GM18519 (cell line): ENCODE measurements around the gene SLPI.

ENCODE experiments used
- ATAC-seq: cut with Tn5 transposase; IDR thresholded peaks from one replicate; pipeline ENCODE4 v1.9.1; 2021; ENCODE audit warnings: mild to moderate bottlenecking, moderate library complexity; ENCODE audit not compliant: unreplicated experiment, low FRiP score

The SLPI gene

DNA sequence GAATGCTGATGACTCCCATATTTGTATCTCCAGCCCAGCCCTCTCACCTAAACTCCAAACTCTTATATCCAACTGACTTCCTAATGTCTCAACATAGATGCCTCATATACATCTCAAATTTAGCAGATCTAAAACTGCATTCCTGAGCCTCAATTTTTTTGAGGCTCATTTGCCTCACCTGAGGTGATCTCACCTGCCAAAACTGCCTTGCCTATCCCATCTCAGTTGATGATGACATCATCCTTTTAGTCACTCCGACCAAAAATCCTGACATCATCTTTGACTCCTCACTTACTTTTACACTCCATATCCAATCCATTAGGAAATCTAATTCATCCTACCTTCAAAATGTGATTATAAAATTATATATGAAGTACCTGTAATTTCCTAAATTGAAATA is 25.6 kb upstream of the SLPI start:
- no peak for ATAC-seq

DNA sequence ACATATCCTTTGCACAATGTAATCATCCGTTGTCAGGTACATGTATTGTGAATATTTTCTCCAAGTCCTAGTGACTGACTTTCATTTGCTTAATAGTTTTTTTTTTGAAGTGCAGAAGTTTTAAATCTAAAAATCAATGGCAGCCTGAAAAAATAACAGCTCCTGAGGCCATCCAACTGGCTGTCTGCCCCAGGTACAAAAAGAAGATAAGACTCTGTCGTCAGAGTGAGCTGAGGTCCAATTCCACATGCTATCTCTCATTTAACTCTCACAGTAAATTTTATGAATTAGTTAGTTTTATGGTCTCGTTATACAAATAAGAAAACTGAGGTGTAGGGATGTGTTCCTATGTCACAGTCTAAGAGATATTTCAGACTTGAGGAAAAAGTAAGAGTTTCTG is 21.0 kb upstream of the SLPI start:
- ATAC-seq = no peak

DNA sequence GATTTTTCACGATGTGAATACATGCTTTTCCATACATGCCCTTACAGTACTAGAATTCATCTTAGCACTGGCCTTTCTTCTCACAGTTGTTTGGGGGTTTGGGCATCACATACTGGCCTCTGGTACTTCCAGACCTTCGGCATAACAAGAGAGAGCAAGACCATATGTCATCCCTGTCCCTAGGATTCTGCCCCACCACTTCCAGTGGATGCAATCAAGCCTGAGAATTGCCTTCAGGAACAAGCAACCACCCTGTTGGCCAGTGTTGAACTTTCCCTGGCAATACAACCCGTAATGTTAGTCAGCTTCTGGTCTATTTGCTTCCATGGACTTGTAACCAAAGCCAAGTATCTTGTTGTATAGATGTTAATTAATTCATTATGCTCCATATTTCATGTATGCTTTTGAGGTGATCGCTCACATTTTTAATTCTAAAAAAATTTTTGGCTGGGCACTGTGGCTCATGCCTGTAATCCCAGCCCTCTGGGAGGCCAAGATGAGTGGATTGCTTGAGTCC is 15.4 kb upstream of the SLPI start:
- no peak for ATAC-seq

DNA sequence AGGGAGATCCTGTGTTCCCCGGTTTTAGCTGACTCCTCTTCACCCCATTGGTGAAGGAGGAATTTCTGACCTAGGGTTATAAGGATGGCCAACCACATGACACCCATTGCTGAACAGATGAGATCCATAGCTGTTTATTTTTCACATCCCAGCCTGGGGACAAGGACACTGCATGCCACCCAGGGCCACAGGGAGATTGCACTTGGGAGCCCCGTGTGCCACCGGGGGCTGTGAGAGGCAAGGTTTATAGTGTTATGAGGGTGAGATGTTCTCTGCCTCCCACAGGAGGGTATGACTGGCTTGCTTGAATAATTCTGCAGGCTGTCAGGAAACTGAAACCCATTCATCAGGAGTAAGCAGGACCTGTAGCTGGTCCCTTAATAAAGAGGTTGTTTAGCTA is 14.7 kb upstream of the SLPI start:
- ATAC-seq = no peak

DNA sequence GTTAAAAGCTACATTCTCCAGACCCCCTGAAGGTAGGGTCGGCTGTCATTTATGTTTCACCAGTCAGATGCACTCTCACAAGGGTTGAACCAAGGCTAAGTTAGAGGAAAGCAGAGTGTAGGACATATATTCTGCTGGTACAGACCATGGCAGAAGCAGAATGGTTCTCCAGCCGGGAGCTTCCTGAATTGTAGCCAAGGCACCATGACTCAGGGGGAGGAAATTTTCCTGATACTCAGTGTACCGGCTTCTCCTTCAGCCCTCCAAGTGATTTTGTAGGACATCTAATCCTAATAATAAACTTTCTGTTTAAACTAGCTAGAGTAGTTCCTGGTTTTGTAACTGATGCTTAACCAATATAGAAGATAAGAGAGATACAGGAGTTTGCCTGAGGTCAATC is 14.2 kb upstream of the SLPI start:
- no peak for ATAC-seq

DNA sequence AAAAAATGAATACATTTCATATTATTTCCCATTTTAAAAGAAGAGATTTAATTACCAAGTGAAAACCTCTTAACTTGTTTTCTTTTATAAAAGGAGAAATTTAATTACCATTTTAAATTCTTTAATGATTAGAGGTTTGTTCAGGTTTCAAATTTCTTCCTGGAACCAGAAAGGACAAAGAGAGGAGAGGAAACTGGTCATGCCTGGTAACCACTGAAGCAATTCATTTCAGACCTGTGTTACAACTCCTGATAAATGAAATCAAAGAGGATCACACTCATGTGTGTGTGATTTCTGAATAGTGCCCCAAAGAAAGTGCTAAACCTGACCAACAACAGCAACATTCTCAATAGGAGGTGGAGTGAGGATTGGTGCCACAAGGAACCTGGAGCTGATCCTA is 12.6 kb upstream of the SLPI start:
- ATAC-seq = no peak

DNA sequence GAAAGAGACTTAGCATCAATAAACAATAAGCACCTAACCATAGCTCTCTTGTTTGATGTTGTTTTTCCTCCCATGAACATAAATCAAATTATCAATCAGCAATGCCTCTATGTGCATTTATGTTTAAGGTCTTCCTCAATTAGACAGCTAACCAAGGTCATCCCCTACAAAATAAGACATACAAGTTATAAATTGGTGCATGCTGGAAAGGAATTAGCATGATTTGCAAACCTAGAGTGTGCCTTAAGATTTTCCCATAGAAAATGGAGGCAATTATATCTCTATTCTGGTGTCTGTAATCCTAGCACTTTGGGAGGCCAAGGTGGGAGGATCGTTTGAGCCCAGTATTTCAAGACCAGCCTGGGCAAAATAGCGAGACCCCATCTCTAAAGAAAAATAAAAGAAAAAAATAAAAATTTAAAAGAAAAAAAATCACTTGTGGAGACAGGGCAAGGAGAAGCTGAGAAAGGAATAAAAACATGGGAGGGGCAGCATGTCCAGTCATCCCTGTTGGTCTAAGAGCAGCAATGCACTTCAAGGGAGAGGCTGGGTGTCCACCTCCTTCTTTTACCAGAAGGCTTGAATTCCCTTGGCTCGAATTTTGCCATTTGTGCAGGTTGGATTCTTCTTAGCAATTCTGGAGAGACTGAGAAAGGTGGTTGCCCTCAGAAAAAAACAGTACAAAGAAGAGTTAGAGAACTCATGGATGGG is 9.3 kb upstream of the SLPI start:
- no peak for ATAC-seq

DNA sequence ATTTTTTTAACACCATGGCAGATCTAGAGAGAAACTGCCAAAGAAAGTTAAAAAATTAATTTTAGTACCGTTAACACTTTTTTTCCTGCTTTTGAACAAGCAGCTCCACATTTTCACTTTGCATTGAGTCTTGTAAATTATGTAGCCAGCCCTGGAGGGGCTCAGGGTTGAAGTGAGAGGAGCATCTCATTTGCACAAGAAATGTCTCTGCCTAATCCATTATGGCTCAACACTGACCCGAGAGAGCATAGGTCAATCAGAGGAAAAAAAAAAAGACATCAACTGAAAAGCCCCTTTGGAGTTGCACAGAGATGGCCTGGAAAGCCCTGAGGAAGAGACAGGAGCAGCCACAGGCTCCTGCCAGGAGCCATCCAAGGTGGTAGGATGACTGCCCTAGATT is 4.3 kb upstream of the SLPI start:
- no peak for ATAC-seq

DNA sequence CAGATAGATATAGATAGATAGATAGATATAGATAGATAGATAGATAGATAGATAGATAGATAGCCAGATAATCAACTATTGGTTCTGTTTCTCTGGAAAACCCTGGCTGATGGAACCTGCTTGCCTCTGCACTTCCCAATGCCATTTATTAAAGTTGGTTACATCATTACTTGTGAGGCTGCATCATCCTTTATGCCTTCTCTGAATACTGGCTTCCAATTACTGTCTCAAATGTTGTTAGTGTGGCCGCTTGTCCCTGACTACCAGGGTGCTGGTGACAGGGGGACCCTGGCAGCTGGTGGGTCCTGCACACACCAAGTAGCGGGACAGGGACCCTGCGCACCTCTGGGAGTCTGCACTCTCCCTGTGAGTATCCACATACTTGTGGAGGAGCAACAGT is 3.9 kb upstream of the SLPI start:
- no peak for ATAC-seq

DNA sequence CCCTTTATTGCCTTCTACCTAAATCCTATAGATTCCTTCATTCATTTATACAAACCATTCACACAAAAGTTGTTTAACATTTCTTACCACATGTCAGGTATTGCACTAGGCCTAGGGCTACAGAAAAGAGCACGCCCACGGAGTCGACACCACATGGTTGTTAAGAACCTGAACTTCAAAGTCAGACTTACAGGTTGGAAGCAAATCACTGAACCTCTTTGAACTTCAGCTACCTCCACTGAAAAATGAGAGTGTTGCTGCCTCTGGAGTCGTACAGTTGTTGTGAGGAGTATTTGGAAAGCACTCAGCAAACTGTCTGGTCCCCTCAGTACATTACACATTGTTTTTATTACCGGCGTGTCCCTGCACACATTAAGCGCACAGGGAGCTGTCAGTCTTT is 3.3 kb upstream of the SLPI start:
- ATAC-seq = no peak

DNA sequence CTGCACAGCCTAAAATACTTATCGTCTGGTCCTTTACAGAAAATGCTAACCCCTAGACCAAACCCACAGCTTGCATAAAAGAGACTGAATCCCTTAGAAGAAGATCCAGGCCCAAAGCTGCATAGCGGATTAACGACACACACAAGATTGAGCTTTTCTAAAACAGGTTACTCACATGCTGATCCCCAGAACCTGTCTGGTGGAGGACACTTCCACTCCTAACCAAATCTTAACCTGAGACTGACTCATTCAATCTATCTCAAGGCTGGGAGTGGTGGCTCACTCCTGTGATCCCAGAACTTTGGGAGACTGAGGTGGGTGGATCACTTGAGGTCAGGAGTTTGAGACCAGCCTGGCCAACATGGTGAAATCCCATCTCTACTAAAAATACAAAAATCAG is 2.8 kb upstream of the SLPI start:
- ATAC-seq = no peak

DNA sequence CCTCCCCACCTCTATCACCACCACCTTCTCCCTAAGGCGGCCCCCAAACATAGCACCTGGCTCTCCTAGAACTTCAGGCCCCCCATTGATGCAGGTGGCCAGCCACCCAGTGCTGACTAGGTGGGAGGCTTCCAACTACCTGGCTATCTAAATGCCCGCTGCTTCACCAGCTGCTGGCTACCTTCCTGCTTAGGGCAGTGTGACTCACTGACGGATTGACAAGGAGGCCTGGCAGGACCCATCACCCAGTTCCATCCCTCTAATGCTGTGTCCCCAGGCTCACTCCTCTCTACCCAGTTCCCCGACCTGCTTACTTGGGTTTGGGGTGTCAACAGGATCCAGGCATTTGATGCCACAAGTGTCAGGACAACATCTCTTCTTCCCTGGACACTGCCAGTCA is 1.1 kb downstream of the SLPI start:
- ATAC-seq = no peak

DNA sequence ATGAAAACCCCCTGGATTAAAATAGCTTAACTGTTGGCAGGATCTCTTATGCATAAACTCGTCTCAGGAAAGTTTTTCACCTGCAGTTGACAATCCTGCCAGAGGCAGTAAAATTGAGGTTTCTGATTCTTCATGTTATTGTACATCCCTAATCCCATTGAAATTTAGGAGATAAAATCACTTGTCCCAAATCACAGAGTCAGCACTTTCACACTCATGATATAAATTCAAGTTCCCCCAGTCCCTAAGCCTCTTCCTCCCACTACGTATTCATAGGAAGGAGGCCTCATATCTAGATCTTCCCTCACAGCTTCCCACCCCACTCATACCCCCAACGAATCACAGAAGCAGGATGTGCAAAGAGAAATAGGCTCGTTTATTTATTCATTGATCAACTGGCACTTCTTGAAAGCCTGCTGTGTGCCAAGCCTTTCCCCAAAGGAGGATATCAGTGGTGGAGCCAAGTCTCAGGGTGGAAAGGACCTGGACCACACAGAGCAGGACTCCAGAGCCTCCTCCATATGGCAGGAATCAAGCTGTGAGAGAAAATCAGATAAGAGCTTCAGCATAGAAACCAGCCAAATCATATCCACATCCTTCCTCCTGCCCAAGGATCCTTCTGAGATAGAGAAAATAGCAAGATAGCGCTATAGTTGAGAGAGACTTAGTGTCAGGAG is 2.3 kb downstream of the SLPI start:
- ATAC-seq = no peak

DNA sequence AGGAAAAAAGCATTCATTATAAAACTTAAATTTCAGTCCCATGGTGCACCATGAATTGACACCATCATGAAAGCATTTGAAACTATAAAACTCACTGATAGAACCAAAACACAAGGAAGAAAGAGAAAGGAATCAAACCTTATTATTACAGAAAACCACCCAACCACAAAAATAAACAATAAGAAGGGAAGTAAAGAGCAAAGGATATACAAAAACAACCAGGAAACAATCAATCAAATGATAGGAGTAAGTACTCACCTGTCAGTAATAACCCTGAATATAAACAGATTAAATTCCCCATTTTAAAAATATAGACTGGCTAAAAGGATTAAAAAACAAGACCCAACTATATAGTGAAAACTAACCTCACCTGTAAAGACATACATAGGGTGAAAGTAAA is 5.8 kb downstream of the SLPI start:
- no peak for ATAC-seq

DNA sequence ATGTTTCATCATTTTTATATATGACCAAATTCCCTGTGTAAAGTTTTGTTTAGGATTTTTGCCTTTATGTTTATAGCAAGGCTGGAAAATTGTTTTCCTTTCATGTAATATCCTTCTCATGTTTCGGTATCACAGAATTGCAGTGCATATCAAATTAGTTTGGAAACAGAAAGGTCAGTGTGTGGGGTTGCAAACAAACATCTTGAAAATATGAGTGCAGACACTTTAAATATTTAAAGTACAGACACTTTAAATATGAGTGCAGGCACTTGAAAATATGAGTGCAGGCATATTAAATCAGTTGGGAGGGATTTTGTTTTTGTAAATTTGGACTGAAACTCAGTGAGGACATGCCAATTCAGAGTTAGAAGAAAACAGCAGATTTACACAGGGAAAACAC is 6.5 kb downstream of the SLPI start:
- ATAC-seq = no peak

DNA sequence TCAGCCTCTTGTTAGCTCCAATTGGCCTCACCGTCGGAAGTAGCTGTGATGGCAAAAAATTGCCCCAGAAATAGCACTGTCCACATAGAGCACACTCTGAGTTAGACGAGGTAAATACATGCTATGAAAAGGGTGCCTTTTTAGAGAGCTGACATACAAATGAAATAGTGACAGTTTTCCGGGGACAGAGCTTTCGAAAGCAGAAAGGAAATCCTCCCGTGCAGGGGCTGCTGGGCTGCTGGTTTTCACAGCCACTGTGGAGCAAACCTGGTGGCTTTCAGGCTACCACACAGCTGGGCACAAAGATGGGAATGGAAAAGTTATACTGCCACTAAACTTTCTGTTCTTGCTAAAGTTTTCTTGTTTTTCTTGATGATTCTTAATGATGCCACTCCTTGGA is 8.3 kb downstream of the SLPI start:
- no peak for ATAC-seq

DNA sequence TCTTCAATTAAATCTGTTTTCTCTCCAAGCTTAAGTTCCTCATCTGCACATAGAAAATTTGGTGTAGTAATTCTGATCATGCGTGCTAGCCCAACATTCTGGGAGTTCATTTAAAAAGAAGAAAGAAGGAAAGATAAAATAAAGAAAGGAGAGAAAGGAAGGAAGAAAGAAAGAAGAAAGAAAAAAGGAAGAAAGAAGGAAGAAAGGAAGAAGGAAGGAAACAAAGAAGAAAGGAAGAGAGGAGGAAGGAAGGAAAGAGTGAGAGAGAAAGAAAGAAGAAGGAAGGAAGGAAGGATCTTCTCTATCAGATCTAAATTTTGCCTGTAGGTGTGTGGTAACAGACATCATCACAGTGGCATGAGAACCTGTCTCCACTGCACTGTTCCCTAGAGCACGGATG is 16.2 kb downstream of the SLPI start:
- ATAC-seq = no peak

DNA sequence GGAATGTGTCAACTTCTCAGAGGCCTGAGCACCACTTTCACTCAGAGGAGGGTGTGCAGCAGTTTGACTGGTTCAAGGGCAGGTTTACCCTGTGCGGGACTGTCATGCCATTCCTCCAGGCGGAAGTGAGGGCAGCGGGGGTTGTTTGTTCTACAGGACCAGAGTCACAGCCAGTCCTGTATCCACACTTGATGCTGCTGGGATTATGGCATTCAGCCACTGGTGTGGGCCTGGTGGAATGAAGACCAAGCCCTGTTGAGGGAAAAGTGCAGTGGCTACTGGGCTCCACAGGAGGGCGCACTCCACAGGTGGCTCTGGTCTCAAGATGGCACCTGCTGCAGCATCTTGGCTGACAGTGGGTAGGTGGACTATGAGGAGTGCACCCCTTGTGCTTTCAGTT is 18.4 kb downstream of the SLPI start:
- no peak for ATAC-seq

DNA sequence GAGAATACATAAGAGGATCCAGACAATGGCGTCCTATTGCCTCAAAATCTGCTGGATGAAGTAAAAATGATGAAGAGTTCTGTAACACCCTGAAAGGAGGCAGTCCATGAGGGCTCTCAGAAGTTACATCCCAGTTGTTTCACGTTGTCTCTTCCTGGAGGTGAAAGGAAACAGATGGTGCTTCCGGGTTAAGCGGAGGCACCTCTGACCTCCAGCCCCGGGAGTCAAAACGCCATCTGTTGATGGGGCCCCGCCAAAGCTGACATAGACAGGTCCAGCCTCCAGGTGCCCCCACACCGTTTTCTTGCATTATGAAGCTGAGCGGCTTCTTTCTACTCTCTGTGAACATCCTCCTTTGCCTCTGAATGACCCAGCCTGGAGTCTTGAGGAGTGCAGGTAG is 23.7 kb downstream of the SLPI start:
- no peak for ATAC-seq

DNA sequence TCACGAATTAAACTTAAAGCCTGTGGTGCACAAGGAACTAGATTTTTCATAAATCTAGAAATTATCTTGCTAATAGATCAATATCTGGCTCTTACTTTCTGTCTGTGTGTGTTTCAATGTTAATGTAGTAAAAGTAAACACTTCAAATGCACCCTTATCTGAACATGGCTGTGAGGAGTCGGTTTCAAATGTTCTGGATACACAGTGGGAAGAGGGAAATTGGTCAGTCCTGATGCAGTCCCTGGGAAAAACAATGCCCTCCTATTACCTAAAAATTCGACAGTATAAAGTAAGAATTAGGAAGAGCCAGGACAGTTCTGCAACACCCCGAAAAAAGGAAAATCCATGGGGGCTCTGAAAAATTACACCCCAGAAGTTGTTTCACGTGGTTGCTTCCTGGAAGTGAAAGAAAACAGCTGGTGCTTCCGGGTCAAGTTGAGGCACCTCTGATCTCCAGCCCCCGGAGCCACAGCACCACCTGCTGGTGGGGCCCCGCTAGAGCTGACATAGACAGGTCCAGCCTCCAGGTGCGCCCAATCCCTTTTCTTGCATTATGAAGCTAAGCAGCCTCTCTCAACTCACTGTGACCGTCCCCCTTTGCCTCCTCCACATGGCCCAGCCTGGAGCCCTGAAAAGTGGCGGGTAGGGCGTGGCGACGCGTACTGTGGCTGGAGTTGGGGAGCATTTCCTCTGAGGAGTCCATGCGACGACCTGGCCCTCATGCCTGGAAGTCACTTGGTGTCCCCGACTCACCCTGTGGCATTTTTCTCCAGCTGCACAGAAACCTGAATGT is 24.9 kb downstream of the SLPI start:
- ATAC-seq = no peak

DNA sequence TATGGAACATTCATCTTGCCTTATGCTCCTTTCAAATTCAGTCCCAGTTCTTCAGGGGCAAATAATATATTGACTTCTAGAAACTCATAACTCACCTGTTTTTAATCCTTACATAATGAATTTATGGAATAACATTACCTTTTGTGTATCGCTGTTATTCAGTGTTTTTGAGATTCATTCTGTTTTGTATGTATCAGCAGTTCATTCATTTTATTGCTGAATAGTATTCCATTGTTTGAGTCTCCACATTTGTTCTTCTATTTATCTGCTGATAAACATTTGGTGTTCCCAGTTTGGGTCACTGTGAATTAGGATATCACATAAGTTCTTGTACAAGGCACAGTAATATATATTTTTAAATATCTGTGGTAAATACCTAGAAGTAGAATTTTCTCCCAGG is 28.1 kb downstream of the SLPI start:
- no peak for ATAC-seq

DNA sequence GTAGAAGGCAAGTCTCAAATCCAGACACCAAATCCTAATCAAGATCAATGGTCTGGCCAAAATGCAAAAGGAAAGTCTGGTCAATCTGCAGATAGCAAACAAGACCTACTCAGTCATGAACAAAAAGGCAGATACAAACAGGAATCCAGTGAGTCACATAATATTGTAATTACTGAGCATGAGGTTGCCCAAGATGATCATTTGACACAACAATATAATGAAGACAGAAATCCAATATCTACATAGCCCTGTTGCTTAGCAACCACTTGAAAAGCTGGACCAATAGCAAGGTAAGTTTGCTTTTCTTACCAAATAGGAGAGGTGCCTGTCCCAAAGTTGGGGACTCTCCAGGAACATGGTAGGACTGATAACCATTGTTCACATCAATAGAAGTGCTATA is 31.2 kb downstream of the SLPI start:
- no peak for ATAC-seq
